GM12874 (cell line): ENCODE measurements around the gene SLC12A2.

Experiments
- CTCF ChIP-seq: IDR thresholded peaks from 2 replicates; pipeline ENCODE4 v1.5.1; 2011; ENCODE audit warnings: low read depth, mild to moderate bottlenecking, control low read depth, low read length, moderate library complexity; ENCODE audit not compliant: insufficient read depth

Gene SLC12A2

GRCh38 chr5:128060644-128061385 is 22.8 kb upstream of the SLC12A2 start:
- TF ChIP-seq CTCF = no peak

- no peak for TF ChIP-seq CTCF
Measured at GRCh38 chr5:128062172-128062746, 21.3 kb upstream of the SLC12A2 start.

- TF ChIP-seq CTCF = no peak
Measured at GRCh38 chr5:128074171-128074570, 9.4 kb upstream of the SLC12A2 start.

- no peak for TF ChIP-seq CTCF
Measured at GRCh38 chr5:128074953-128075352, 8.6 kb upstream of the SLC12A2 start.

GRCh38 chr5:128077526-128077925 is 6.0 kb upstream of the SLC12A2 start:
- no peak for TF ChIP-seq CTCF

- TF ChIP-seq CTCF = no peak
Measured at GRCh38 chr5:128081111-128081851, 2.3 kb upstream of the SLC12A2 start.

- TF ChIP-seq CTCF = no peak
Measured at GRCh38 chr5:128082551-128083032, 974 bp upstream of the SLC12A2 start.
